MM.1S (cell line): ENCODE results near the gene NIPAL4.
"Not testable (repeated sequence)": the region's sequence is repeated elsewhere in the genome, so short reads cannot be mapped to it uniquely, and the experiment has no call there.

Experiments used
- DNase-seq: peaks from one replicate; pipeline ENCODE4 v3.0.0-alpha.2; 2015
- H2AFZ ChIP-seq: fragments of 300-600 bp; sonication (generic); 2 replicates; pipeline ENCODE4 v1.6.0; 2016; ENCODE audit warnings: antibody characterized with exemption, low read length
- H3F3A ChIP-seq: fragments of 300-600 bp; sonication (generic); 2 replicates; pipeline ENCODE4 v1.6.1; 2016; ENCODE audit warnings: mild to moderate bottlenecking, antibody characterized with exemption, low read length, moderate library complexity, mixed read lengths; ENCODE audit not compliant: insufficient read depth
- H3K27ac ChIP-seq: fragments of 300-600 bp; sonication (generic); 2 replicates; pipeline ENCODE4 v1.5.1; 2016; ENCODE audit warnings: mild to moderate bottlenecking, low read length
- H3K27me3 ChIP-seq: fragments of 300-600 bp; sonication (generic); replicated peaks from 2 replicates; pipeline ENCODE4 v1.6.0; 2016; ENCODE audit warnings: low read length; ENCODE audit not compliant: insufficient read depth
- H3K36me3 ChIP-seq: fragments of 300-600 bp; sonication (generic); replicated peaks from 2 replicates; pipeline ENCODE4 v1.6.1; 2016; ENCODE audit warnings: mild to moderate bottlenecking, low read length, mixed read lengths; ENCODE audit not compliant: insufficient read depth
- H3K4me1 ChIP-seq: fragments of 300-600 bp; sonication (generic); 2 replicates; pipeline ENCODE4 v1.6.1; 2016; ENCODE audit warnings: low read length, mixed read lengths
- H3K4me2 ChIP-seq: fragments of 300-600 bp; sonication (generic); 2 replicates; pipeline ENCODE4 v1.6.0; 2016; ENCODE audit warnings: low read depth, low read length
- H3K4me3 ChIP-seq: fragments of 300-600 bp; sonication (generic); 2 replicates; pipeline ENCODE4 v1.5.1; 2016; ENCODE audit warnings: low read length, mixed read lengths
- H3K79me2 ChIP-seq: fragments of 300-600 bp; sonication (generic); 2 replicates; pipeline ENCODE4 v1.6.1; 2016; ENCODE audit warnings: mixed run types, low read length, mixed read lengths
- H3K9ac ChIP-seq: fragments of 300-600 bp; sonication (generic); 2 replicates; pipeline ENCODE4 v1.6.1; 2016; ENCODE audit warnings: low read length, mixed read lengths
- H3K9me2 ChIP-seq: fragments of 300-600 bp; sonication (generic); replicated peaks from 2 replicates; pipeline ENCODE4 v1.6.1; 2016; ENCODE audit warnings: mild to moderate bottlenecking, low read length, mixed read lengths; ENCODE audit not compliant: insufficient read depth
- H3K9me3 ChIP-seq: fragments of 300-600 bp; sonication (generic); replicated peaks from 2 replicates; pipeline ENCODE4 v1.6.1; 2016; ENCODE audit warnings: mild to moderate bottlenecking, low read length, mixed read lengths; ENCODE audit not compliant: insufficient read depth
- H4K20me1 ChIP-seq: fragments of 300-600 bp; sonication (generic); 2 replicates; pipeline ENCODE4 v1.6.1; 2016; ENCODE audit warnings: mild to moderate bottlenecking, low read length, moderate library complexity, mixed read lengths; ENCODE audit not compliant: insufficient read depth
- CTCF ChIP-seq: fragments of 300-600 bp; sonication (generic); IDR thresholded peaks from 2 replicates; pipeline ENCODE4 v1.5.1; 2016; ENCODE audit warnings: antibody characterized with exemption, low read length, mixed read lengths
- EZH2 ChIP-seq: fragments of 300-600 bp; sonication (generic); optimal IDR thresholded peaks from 2 replicates; pipeline ENCODE3; 2017; ENCODE audit warnings: low read depth, mild to moderate bottlenecking, antibody characterized with exemption, low read length, mixed read lengths
- EZH2phosphoT487 ChIP-seq: fragments of 300-600 bp; sonication (generic); IDR thresholded peaks from 2 replicates; pipeline ENCODE4 v1.6.1; 2018; ENCODE audit warnings: antibody characterized with exemption, low read length

The NIPAL4 gene

GRCh38 chr5:157459715-157460599, at the start of gene NIPAL4:
TSS of gene NIPAL4 (plus strand) at chr5:157460213. CDS start at chr5:157460321, 108 bp downstream.
- H3K9me2 ChIP-seq, result no peaks in the 10 kb centered on the region
- no peak for TF ChIP-seq EZH2phosphoT487
- TF ChIP-seq CTCF, result no peak
- no peak for TF ChIP-seq EZH2

GRCh38 chr5:157415838-157416237, 44.2 kb upstream of the NIPAL4 start:
- Histone ChIP-seq H3K4me1 (no peaks in the 10 kb centered on the region), H3K9ac (no peak overlapping the region)

More at GRCh38 chr5:157459715-157460599, at the start of gene NIPAL4:
- Histone ChIP-seq H3K27ac (no peak within 1 kb of the TSS), H3K36me3 (no peaks in the 10 kb centered on the region), H4K20me1 (no peaks in the 10 kb centered on the region), H3K27me3 (peaks cover 7% of the 10 kb centered on the region; the same call in 1 of the 2 replicates), H3K9me3 (no peaks in the 10 kb centered on the region), H3K4me3 (peak within 1 kb of the TSS; percentile 13; the same call in 1 of the 2 replicates), H3F3A (no peaks in the 10 kb centered on the region), H3K4me2 (peak within 1 kb of the TSS; percentile 31; the same call in 1 of the 2 replicates), H2AFZ (no peak within 1 kb of the TSS), H3K79me2 (no peaks in the 10 kb centered on the region), H3K4me1 (no peaks in the 10 kb centered on the region), H3K9ac (no peak within 1 kb of the TSS)
- DNase-seq, result no peak

GRCh38 chr5:157419521-157419920, 40.5 kb upstream of the NIPAL4 start:
- not testable (repeated sequence) for H4K20me1 ChIP-seq, H3K4me3 ChIP-seq, H3K4me2 ChIP-seq, H3F3A ChIP-seq, H3K79me2 ChIP-seq, H3K9me2 ChIP-seq, H3K9ac ChIP-seq, H2AFZ ChIP-seq, H3K4me1 ChIP-seq, H3K27me3 ChIP-seq, H3K27ac ChIP-seq, H3K36me3 ChIP-seq, H3K9me3 ChIP-seq, DNase-seq

More at GRCh38 chr5:157415838-157416237, 44.2 kb upstream of the NIPAL4 start:
- H3F3A ChIP-seq, result no peaks in the 10 kb centered on the region
- H3K79me2 ChIP-seq, result no peaks in the 10 kb centered on the region
- H2AFZ ChIP-seq, result no peak overlapping the region
- no peak overlapping the region for H3K4me2 ChIP-seq
- TF ChIP-seq EZH2phosphoT487, result no peak
- TF ChIP-seq CTCF, result no peak
- no peak for TF ChIP-seq EZH2
- no peaks in the 10 kb centered on the region for H3K9me3 ChIP-seq
- no peak overlapping the region for H3K4me3 ChIP-seq
- H3K27ac ChIP-seq, result no peak overlapping the region
- no peaks in the 10 kb centered on the region for H3K9me2 ChIP-seq
- no peak for DNase-seq
- no peaks in the 10 kb centered on the region for H3K27me3 ChIP-seq
- no peaks in the 10 kb centered on the region for H4K20me1 ChIP-seq
- H3K36me3 ChIP-seq, result no peaks in the 10 kb centered on the region

- not testable (repeated sequence) for H3K9ac ChIP-seq, H2AFZ ChIP-seq, H3K4me1 ChIP-seq, H3K9me3 ChIP-seq, H3K36me3 ChIP-seq, H3K27me3 ChIP-seq, H3K79me2 ChIP-seq, H3K27ac ChIP-seq, H3K4me3 ChIP-seq, DNase-seq, H3F3A ChIP-seq, H3K9me2 ChIP-seq, H3K4me2 ChIP-seq, H4K20me1 ChIP-seq
Observed at GRCh38 chr5:157429920-157430319, 30.1 kb upstream of the NIPAL4 start.
